ENCODE data around the gene VPS4A.
A peak's percentile ranks its signal among the peaks of the same experiment; 100 is the strongest.

The VPS4A gene

GRCh38 chr16:69307856-69308255 lies 3.3 kb upstream of the VPS4A start:
- no peak for DNase-seq

GRCh38 chr16:69309316-69309715 lies 1.8 kb upstream of the VPS4A start:
- no peak for DNase-seq

- DNase-seq: peak; percentile 18
Measured at GRCh38 chr16:69311533-69312387, 610 bp downstream of the VPS4A start.

GRCh38 chr16:69313469-69313868 lies 2.3 kb downstream of the VPS4A start:
- no peak for DNase-seq

GRCh38 chr16:69314534-69314933 lies 3.4 kb downstream of the VPS4A start:
- DNase-seq: no peak

- no peak for DNase-seq
Measured at GRCh38 chr16:69315486-69316311, 4.5 kb downstream of the VPS4A start.

- DNase-seq: no peak
Measured at GRCh38 chr16:69316595-69317034, 5.5 kb downstream of the VPS4A start.

- DNase-seq: no peak
Measured at GRCh38 chr16:69318177-69318910, 7.2 kb downstream of the VPS4A start.

GRCh38 chr16:69318911-69319289 lies 7.8 kb downstream of the VPS4A start:
- DNase-seq: no peak

GRCh38 chr16:69319381-69319780 lies 8.2 kb downstream of the VPS4A start:
- DNase-seq: no peak

- DNase-seq: no peak
Measured at GRCh38 chr16:69319826-69320739, 8.9 kb downstream of the VPS4A start.

- DNase-seq: no peak
Measured at GRCh38 chr16:69320740-69321073, 9.6 kb downstream of the VPS4A start.

- no peak for DNase-seq
Measured at GRCh38 chr16:69321080-69321479, 9.9 kb downstream of the VPS4A start.

GRCh38 chr16:69322343-69322742 lies 11.2 kb downstream of the VPS4A start:
- DNase-seq: no peak

- DNase-seq: no peak
Measured at GRCh38 chr16:69323415-69323814, 12.3 kb downstream of the VPS4A start.

GRCh38 chr16:69324013-69324531 lies 12.9 kb downstream of the VPS4A start:
- DNase-seq: no peak

GRCh38 chr16:69324585-69325253 lies 13.6 kb downstream of the VPS4A start:
- no peak for DNase-seq

GRCh38 chr16:69325784-69326171 lies 14.6 kb downstream of the VPS4A start:
- DNase-seq: no peak

GRCh38 chr16:69326172-69326873 lies 15.2 kb downstream of the VPS4A start:
- peak; percentile 28 for DNase-seq

GRCh38 chr16:69327585-69328310 lies 16.6 kb downstream of the VPS4A start:
- DNase-seq: no peak
